GM18867 (cell line): ENCODE results near the gene NR2F1-AS1.

Experiments used
- ATAC-seq: cut with Tn5 transposase; IDR thresholded peaks from one replicate; pipeline ENCODE4 v1.9.1; 2021; ENCODE audit warnings: mild to moderate bottlenecking, moderate library complexity; ENCODE audit not compliant: unreplicated experiment

Gene NR2F1-AS1

DNA sequence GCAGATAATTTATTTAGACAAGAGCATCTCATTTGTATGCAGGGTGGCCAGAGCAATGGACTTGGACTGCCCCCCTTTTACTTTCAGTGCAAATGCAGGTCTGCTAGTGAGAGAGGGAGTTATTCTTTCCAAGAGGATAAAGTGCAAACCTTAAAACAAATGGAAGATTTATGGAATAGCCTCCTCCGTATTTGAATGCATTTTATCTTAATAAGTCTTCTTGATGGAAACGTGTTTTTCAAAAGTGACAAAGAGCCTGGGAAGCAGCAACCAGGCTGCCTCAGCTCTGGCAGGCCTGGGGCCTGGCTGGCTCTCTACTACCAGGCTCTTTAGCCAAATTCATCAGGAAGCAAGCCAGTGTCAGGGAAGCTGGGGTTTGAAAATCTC, 8.8 kb upstream of the NR2F1-AS1 start:
- ATAC-seq: no peak

DNA sequence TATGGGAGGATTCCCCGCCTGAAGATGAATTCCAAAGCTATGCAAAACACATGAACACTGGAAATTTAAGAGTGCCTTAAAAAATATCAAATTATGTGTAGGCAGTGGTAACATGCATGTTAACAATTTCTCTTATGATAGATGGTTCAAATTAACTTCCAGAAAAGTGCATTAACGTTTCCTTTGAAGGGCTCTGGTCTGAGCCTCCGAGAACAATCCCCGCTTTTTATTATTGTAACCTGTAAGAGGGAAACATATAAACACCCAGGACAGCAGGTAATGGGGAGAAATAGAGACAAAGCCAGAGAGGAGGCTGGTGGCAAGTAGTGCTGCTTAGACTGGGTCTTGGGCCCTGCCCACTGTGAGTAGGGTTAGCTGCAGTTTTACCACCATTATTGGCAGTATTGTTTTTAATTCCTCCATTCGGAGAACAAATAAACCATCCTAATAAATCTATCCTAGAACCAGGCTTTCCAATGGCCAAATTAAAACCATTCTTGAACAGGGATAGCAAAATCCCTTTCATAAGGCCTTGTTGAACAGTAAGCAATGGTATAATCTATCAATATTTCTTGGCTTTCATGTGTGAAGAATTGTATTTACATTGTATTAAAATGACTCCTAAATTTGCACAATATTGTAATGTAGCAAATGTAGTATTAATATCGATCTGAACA, 8.3 kb upstream of the NR2F1-AS1 start:
- ATAC-seq: no peak

DNA sequence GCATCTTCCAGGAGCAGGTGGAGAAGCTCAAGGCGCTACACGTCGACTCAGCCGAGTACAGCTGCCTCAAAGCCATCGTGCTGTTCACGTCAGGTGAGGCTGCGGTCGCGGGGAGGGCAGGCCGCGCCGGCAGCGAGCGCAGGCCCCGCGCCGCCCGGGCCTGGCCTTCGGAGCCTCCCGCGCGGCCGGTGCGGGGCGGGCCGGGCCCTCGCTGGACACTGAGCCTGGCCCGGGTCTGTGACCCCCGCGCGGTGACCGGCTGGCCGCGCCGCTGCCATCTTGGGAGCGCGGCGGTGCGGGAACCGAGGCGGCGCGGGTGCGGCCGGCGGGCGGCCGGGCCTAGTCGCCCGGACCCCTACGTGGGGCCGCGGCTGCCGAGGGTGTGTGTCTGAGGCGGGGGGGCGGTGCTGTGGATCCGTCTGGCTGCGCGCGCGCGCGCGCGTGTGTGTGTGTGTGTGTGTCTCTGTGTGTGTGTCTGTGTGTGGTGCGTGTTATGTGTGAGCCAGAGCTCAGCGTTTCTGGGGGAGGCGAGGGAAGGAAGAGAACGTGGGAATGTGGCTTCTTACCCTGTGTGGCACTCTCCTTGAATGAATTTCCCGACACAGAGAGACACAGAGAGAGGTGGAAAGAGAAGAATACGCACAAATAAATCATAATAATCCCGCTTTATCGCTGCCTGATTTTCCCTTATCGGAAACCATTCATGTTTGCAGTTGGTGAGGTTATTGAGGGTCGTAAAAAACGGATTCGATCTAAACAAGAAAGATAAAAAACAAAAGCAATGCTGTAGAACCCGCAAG, 7.5 kb upstream of the NR2F1-AS1 start:
- ATAC-seq: no peak

DNA sequence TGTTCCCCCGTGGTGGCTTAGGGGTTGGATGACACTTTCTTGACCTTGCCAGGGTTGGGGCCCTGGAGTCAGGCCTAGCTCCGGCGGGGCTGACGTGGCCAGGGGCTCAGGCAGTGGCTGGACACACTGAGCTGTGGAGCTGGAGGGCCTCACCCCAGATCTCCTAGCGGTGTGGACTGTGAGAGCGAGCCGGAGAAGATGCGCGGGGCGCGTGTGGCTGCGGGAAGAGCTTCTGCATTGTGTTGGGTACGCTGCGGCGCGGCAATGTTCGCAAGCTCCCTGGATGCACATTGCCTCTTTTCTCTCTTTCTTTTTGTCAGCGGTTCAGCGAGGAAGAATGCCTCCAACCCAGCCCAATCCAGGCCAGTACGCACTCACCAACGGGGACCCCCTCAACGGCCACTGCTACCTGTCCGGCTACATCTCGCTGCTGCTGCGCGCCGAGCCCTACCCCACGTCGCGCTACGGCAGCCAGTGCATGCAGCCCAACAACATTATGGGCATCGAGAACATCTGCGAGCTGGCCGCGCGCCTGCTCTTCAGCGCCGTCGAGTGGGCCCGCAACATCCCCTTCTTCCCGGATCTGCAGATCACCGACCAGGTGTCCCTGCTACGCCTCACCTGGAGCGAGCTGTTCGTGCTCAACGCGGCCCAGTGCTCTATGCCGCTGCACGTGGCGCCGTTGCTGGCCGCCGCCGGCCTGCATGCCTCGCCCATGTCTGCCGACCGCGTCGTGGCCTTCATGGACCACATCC, 6.8 kb upstream of the NR2F1-AS1 start:
- ATAC-seq: no peak

DNA sequence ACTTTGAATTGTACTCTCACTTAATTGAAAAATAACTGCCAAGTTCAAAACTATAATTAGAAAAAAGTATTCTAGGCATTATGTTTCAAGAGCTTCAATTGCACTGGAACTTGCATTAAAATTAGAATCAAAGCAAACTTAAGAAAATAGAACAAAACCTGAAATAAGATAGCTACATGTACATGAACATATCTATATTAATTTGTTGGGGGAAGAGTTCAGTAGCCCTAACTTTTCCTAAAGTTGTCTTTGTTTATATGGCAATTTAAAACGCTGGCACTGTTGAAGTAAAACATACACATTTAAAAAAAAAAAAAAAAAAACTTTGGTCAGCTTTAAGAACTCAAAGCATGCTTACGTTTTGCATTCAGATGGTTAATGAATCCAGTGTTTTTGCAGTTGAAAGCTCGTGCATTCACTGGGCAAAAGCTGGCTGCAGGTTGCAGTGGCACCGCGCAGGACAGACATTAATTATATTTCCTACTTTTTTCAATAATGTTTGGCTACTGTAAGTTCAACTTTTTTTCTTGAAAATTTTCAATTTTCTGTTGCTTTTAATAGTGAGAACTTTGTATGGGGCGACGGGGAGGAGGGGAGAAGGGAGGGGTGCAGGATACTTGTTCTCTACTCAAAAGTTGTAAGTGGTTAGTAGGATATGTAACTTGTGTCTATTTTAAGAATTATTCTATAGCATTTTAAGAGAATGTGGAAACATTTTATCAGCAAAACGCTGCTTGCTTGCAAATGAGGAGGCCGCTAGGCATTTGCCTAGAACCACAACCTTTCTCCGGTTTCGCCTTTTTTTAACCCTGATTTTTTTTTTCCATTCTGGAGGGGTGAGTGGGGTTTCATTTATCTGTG, 5.9 kb upstream of the NR2F1-AS1 start:
- no peak for ATAC-seq

DNA sequence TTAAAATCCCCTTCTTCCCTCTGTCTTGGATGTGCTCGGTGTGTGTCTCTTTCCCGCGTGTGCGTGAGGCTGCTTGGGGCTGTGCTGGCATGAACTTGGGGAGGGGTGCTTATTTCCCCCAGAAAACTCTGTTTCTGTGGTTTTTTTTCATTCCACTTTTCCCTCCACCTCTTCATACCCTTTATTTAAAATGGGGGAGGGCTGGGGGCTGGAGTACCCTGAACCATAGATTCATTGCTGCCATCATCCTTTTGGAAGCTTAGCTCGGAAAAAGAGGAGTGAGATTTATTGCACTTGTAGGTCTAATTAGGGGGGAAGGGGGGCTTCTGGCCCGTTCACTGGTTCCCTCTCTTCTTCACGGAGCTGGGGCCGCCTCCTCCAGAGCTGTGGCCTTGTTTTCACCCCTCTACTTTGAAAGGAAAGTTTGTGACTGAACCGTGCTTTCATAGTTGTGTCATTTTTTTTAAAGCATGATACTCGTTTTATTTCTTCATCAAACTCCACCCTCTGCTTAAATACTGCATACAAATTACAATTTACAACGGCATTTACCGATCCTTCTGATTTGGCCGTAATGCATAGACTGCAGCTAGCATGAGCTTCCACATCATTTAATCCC, 4.9 kb upstream of the NR2F1-AS1 start:
- ATAC-seq: no peak

DNA sequence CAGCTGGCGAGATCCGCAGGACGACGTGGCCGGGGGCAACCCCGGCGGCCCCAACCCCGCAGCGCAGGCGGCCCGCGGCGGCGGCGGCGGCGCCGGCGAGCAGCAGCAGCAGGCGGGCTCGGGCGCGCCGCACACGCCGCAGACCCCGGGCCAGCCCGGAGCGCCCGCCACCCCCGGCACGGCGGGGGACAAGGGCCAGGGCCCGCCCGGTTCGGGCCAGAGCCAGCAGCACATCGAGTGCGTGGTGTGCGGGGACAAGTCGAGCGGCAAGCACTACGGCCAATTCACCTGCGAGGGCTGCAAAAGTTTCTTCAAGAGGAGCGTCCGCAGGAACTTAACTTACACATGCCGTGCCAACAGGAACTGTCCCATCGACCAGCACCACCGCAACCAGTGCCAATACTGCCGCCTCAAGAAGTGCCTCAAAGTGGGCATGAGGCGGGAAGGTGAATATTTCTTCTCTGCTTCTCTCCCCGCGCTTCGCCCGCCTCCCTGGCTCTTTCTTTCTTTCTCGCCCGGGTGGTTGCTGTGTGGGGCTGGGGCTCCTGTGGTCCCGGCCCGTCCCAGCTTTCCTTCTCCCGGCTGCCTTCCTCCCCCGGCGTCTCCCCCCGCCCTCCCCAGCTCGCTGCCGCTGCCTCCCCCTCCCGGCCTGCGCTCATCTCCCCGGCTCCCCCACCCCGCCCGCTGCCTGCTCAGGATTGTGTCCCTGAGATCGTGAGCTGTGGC, 4.2 kb upstream of the NR2F1-AS1 start:
- ATAC-seq: no peak

DNA sequence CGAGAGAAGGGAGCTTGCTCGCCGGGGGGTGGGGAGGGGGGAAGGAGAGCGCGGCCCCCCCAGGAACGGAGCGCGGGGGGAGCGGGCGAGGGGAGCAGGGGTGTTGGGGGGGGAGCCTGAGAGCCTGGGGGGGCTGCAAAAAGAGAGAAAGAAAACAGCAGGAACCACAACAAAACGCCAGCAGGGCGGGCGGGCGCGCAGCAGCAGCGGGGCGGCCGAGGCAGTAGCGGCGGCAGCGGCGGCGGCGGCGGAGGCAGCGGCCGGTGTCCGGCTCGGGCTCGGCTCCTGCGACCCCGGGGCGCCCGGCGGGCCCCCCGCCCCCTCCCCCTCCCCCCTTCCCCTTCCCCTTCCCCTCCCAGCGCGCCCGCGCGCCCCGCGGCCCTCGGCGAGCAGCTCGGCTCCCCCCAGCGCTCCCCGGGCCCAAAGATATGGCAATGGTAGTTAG, 3.6 kb upstream of the NR2F1-AS1 start:
- ATAC-seq: no peak

DNA sequence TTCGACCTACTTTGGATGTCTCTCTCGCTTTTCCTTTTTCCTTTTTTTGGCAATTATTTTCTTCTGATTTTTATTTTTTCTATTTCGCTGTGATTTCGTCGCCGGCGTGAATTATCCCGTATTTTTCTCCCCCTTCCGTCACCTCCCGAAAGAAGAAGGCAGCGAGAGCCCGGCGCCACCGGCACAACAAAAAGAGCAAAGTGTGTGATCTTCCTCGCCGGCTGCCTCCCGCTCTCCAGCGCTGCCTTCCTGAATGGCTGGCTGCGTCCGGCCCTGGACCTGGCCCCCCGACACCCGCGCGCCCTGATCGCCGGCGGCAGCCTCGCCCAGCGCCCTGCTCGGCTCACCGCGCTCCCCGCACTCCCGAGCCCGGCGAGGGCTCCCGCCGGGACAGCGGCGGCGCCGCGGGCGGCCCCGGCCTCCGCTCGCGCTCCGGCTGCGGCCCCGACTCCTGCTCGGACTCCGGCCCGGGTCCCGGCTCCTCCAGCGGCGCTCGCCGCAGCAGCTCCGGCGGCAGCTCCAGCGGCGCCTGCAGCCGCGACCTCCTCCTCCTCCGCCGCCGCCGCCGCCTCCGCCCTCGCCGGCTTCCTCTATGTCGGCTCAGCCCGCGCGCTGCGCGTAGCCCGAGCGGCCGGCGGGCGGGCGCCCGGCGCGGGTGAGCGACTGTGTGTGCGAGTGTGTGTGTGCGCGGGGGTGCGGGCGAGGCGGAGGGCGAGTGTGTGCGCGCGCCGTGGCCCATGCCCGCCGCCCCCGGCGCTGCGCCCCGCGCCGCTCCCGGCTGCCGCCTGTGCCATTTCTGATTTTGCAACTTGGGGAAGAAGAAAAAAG, 3.0 kb upstream of the NR2F1-AS1 start:
- peak; percentile 45 for ATAC-seq

DNA sequence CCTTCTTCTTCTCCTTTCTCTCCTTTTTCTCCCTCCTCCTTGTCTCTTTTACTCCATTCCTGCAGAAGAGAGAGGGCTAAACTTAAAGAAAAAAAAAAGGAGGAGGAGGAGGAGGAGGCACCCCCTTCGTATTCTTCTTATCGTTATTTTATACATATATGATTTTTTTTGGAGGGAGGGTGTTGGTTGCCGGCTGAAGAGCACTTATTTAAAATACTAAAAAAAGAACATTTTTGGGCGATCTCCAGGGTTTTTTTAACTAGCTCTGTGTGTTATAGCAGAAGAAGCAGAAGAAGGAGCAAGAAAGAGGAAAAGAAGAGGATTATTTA, 2.4 kb upstream of the NR2F1-AS1 start:
- ATAC-seq: no peak

DNA sequence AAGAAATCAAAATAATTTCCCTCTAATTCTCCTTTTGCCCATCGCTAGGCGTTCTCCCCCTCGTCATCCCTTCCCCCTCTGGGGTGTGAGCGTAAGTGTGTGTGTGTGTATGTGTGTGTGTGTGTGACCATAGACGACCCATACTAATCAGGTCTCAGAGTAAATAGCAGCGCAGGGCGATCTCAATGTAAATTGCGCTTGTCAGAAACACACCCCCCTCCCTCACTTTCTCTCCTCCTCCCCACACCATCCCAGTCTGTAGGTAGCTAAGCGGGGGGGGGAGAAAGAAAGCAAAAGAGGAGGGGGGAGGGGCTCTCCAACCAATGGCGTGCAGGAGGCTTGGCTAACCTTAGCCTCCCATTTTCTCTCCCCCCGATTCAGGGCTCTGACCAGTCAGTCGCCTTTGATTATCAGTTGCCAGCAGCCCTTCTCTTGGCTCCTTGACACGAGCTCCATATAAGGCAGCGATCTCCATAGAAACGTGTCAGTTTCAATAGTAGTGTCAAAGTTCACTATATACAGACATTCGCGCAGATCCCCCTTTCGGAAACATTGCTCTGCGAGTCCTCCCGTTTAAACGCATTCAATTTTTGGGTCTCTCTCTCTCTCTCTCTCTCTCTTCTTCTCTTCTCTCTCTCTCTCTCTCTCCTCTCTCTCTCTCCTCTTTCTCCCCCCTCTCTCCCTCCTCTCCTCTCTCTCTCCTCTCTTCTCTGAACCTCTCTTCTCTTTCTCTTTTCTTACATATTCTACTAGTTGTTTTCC, 1.8 kb upstream of the NR2F1-AS1 start, which contains the start of gene NR2F1:
NR2F1 (plus strand) TSS at position 546 of the 762 bp plus-strand sequence. CDS start 1,802 bp downstream, outside the sequence.
- peak; percentile 34 for ATAC-seq

DNA sequence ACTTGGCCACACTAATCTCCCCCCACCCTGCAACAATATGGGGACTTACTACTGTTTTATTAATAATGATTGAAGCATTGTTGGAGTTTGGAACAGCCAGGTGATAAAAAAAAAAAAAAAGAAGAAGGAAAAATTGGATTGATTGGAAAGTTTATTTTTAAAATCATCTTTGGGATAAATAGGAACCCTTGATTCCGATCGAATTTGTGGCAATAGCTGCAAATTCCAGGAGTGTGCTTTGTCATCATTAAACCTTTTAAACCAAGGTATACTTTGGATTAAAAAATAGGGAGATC, 1.1 kb upstream of the NR2F1-AS1 start:
- ATAC-seq: no peak

DNA sequence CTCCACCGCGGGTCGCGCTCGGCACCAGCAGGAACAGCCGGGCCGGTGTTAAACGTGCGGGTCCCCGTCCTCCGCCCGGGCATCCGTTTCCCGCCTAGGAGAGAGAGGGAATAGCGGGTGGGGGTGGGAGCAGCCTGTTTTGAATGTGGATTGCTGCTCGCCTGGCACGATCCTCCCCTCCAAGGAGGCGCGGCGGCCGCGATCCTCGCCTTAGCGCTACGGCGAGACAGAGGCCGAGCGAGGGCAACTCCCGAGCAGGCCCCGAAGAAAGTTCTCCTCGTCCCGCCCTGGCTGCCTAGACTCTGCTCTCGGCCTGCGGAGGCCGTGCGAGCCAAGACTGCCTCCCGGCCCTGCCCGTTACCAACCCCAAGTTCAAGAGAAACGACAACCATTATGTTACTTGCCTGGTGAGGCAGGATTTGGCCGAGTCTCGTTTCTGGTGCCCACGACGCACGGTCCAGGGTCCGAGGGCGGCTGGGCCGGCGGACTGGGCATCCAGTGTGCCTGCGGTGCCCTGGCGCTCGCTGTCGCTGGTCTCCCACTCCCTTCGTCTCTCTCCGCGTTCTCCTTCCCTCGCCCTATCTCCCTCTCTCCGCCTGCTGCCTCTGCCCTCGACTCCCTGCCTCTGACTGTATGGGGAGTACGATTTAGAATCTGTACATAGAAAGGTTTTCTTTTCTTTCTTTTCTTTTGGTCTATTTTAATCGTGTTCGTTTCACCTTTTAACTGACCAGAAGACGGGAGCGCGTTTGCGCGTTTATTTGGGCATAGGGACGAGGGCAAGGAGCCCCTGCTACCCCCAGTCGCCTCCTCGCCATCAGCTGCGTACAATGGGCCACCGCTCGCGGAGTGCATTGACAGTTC, 724 bp downstream of the NR2F1-AS1 start:
- ATAC-seq: no peak

DNA sequence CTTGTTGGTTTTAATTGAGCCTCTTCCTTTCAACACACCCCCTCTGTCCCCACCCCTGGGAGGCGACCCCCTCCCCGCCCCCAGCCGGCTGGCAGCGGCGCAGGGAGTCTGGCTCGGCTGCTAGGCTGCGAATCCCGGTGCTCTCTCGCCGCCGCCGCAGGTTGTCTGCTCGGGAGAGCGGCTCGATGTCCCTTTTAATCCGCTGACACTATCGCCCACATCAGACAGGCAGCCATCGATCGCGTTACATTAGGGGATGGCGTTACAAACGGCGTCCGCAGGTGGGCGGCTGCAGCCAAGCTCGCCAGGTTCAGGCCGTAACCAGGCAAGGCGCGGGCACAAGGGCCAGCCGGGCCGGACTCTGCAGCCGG, 1.3 kb downstream of the NR2F1-AS1 start:
- no peak for ATAC-seq

DNA sequence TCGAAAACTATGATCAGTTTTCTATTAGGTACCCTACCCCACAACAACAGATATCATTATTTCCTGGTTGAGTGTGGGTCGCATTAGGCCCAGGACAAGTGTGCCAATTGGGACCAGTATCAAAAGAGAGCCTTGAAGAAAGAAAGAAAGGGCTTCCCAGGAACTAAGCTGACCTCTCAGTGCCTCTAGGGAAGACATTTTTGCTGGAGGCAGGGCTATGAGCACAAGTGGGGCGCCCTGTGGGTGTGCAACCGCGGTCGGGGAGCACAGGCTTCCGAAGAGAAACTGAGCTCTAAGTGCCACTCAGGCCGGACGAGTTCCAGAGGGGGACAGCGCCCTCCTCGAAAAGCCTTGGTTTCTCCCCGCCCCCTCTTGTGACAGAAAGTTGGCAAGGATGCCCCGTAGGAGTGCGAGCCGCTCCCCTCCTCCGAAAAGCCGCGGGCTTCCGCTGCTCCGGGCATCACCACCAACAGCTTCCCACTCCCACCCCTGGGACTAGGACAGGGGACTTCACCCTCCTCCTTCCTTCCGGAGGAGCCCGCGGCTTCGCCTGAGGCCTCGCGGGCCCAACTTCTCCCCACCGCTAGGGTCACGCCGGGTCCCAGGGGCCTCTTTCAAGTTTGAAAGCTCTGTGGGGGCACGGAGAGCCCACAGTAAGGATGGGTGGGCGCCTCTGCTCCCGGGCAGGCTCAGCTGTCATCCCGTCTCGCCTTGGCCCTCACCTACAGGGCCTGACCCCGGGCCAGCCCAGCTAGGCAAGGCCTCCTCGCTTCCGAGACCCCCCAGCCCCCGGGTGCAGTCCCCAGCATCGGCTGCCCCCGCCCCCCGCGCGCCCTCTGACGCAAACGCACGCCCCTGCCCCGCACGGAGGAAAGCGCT, 2.0 kb downstream of the NR2F1-AS1 start:
- ATAC-seq: no peak
